ENCODE results near the gene GON4L.
"Not testable (repeated sequence)": the region's sequence is repeated elsewhere in the genome, so short reads cannot be mapped to it uniquely, and the experiment has no call there.

The GON4L gene

DNA sequence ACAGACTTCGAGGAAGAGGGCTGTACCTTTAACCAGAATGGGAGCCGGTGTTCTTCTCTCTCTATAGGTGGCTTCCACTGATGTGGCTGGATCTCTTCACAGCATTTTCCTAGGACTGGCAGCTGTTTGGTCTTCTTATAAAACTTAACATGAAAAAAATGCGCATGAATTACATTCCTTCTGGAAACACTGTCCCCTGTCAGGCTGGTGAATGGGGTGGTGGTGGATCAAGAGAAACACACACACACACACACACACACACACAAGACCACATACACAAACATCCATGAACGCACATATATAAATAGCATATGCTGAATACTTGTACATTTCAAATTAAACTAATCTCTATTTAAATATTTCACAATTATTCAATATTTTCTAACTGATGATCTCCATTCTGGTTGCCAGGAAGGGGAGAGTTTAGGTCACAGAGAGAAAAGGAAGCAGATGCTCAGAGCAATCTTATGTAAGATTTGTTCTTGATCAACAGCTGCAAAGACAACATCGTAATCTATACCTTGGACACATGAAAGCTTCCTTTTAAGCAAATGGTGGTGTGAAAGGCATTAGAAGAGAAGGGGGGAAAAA, 89.5 kb downstream of the GON4L start:
- H3K9me3 ChIP-seq (ENCODE audit: control insufficient read depth, insufficient read depth, low read depth, low read length); H3K27ac ChIP-seq (ENCODE audit: low read depth, low read length); H3K4me1 ChIP-seq (ENCODE audit: control insufficient read depth, insufficient read depth, low read length); H3K4me3 ChIP-seq (ENCODE audit: low read depth, low read length); H3K27me3 ChIP-seq (ENCODE audit: control insufficient read depth, insufficient read depth, low read length); H3K9ac ChIP-seq (ENCODE audit: low read length): not testable (repeated sequence)
- H3K36me3 ChIP-seq (ENCODE audit: control insufficient read depth, insufficient read depth, low read length) = peaks cover 87% of the 10 kb centered on the region

DNA sequence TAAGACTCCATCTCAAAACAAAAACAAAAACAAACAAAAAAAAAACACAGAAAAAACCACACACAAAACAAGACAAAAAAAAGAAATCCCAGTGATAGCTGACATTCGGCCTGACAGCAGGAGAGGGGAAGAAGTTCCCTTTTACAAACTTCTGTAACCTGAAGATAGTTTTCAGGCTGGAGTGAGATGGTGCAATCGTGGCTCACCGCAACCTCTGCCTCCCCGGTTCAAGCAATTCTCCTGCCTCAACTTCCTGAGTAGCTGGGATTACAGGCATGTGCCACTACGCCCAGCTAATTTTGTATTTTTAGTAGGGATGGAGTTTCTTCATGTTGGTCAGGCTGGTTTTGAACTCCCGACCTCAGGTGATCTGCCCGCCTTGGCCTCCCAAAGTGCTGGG, 93.0 kb downstream of the GON4L start:
- not testable (repeated sequence) for H3K9me3 ChIP-seq (ENCODE audit: control insufficient read depth, insufficient read depth, low read depth, low read length); H3K27ac ChIP-seq (ENCODE audit: low read depth, low read length); H3K4me1 ChIP-seq (ENCODE audit: control insufficient read depth, insufficient read depth, low read length); H3K4me3 ChIP-seq (ENCODE audit: low read depth, low read length); H3K27me3 ChIP-seq (ENCODE audit: control insufficient read depth, insufficient read depth, low read length); H3K9ac ChIP-seq (ENCODE audit: low read length)
- H3K36me3 ChIP-seq (ENCODE audit: control insufficient read depth, insufficient read depth, low read length) = peaks cover 82% of the 10 kb centered on the region

DNA sequence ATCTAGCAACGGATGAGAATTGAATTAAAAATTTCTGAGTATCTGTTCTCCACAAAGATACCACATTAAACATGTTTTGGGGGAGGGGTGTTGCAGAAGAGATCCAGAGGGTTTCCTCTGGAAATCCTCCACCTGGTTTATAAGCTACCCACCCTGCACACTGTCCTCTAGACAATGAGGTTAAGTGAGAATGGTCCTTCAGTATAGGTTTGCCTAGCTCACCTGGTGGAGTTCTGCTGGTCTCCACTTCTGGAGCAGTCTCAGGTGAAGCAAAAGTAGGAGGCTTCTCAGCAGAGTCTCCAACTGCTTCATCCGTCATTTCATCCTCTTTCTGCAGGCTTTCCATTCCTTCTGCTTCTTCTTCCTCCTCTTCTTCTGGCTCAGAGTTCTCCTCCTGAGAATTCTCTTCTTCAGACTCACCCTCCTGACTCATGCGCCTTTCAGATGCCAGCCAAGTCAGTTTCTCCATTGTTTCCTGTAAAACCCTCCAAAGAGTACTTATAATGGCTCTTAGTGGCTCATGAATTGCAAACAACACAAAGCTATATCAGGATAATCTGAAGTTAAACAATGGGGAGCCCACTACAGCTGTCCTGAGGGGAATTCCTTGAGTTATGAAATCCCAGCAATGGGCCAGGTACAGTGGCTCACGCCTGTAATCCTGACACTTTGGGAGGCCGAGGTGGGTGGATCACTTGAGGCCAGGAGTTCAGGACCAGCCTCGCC, 93.8 kb downstream of the GON4L start:
- H3K4me1 ChIP-seq (ENCODE audit: control insufficient read depth, insufficient read depth, low read length); H3K9ac ChIP-seq (ENCODE audit: low read length); H3K27me3 ChIP-seq (ENCODE audit: control insufficient read depth, insufficient read depth, low read length); H3K4me3 ChIP-seq (ENCODE audit: low read depth, low read length); H3K27ac ChIP-seq (ENCODE audit: low read depth, low read length); H3K9me3 ChIP-seq (ENCODE audit: control insufficient read depth, insufficient read depth, low read depth, low read length): not testable (repeated sequence)
- peaks cover 85% of the 10 kb centered on the region for H3K36me3 ChIP-seq (ENCODE audit: control insufficient read depth, insufficient read depth, low read length)

DNA sequence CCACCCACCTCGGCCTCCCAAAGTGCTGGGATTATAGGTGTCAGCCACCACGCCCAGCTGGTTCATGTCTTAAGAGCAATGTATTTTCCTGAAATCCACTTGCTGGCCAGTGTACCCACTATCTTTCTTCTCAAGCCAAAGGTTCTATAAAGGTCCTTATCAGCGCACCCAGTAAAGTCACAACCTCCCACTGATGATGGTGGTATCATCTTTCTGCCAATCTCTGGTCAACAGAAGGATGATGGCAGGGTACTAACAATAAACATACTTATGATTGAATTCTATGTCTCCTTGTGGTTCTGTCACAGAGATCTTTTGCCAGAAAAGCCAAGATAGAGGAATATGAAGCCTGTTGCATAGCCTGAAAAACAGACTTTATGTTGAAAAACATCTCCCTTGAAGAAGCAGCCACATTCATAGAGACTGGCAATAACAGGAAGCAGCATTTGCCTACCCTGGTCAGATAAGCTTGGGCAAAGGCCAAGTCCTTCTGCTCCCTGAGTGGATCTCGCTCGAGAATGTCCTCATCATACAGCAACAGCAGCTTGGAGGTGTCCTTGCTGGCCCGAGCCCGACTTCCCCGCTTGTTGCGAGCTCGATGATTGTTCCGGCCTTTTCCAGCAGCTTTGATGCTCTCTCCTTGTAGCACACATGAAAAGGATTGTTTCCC, 95.1 kb downstream of the GON4L start:
- Histone ChIP-seq H3K27ac (ENCODE audit: low read depth, low read length) (no peak overlapping the region), H3K36me3 (ENCODE audit: control insufficient read depth, insufficient read depth, low read length) (peaks cover 82% of the 10 kb centered on the region), H3K4me3 (ENCODE audit: low read depth, low read length) (no peak overlapping the region), H3K4me1 (ENCODE audit: control insufficient read depth, insufficient read depth, low read length) (no peaks in the 10 kb centered on the region), H3K27me3 (ENCODE audit: control insufficient read depth, insufficient read depth, low read length) (no peaks in the 10 kb centered on the region), H3K9ac (ENCODE audit: low read length) (no peak overlapping the region), H3K9me3 (ENCODE audit: control insufficient read depth, insufficient read depth, low read depth, low read length) (no peaks in the 10 kb centered on the region)

DNA sequence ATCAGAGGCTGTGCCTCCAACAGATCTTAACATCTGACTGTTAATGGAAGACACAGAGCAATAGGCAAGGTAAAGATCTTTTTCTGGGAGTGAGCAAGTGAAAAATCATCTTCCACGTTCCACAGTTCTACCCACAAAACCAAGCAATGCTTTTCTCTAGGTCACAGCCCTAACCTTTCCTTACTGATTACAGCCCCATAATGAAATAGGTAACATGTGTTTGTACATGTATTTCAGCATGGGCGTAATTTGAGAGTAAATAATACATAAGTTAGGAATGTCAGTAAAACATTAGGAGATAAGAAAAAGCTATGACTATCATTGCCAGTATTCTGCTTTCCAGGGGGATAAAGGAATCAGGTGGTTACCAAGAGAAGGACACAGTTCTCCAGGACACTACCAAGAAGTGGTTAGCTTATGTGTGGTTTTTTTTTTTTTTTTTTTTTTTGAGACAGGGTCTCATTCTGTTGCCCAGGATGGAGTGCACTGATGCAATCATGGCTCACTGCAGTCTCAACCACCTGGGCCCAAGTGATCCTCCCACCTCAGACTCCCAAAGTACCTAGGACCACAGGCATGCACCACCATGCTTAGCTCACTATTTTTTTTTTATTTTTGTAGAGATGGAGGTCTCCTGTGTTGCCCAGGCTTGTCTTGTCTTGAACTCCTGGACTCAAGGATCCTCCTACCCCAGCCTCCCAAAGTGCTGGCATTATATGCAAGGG, 96.1 kb downstream of the GON4L start:
- no peaks in the 10 kb centered on the region for H3K9me3 ChIP-seq (ENCODE audit: control insufficient read depth, insufficient read depth, low read depth, low read length)
- H3K4me3 ChIP-seq (ENCODE audit: low read depth, low read length) = no peak overlapping the region
- H3K36me3 ChIP-seq (ENCODE audit: control insufficient read depth, insufficient read depth, low read length) = peaks cover 83% of the 10 kb centered on the region
- 0 out of 2 replicates have a peak overlapping the region, but pooled peaks have one; percentile 48 for H3K27ac ChIP-seq (ENCODE audit: low read depth, low read length)
- peak overlapping the region; percentile 0 for H3K9ac ChIP-seq (ENCODE audit: low read length)
- no peaks in the 10 kb centered on the region for H3K27me3 ChIP-seq (ENCODE audit: control insufficient read depth, insufficient read depth, low read length)
- H3K4me1 ChIP-seq (ENCODE audit: control insufficient read depth, insufficient read depth, low read length) = no peaks in the 10 kb centered on the region

DNA sequence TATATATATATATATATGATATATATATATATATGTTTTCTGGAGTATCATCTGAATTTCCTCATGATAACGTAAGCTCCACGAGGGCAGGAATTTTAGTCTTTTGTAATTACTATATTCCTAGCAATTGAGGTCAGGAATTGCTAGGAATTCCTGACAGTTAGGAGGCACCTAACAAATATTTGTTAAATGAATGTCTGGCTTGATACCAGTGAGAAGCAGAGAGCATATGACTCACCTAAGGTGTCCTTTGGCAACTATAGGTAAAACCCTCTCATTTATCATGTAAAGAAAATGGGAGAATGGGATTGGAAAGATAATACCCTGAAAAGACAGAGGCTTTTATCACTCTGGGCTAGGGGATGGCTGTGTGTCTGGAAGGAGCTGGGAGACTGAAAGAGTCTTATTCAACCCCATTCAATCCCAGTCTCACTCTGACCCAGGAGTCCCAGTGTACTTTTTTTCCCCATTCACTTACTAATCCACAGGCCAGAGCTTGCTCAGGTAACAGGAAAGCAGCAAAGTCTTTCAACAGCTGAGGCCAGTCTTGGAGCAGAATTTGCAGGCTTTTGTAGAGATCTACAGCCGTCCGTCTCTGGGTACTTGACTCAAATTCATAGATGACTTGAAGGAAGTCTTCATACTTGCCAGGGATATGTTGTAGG, 96.9 kb downstream of the GON4L start:
- H3K27ac ChIP-seq (ENCODE audit: low read depth, low read length) = 0 out of 2 replicates have a peak overlapping the region, but pooled peaks have one; percentile 48
- H3K9ac ChIP-seq (ENCODE audit: low read length) = peak overlapping the region; percentile 0
- H3K36me3 ChIP-seq (ENCODE audit: control insufficient read depth, insufficient read depth, low read length) = peaks cover 82% of the 10 kb centered on the region
- H3K4me1 ChIP-seq (ENCODE audit: control insufficient read depth, insufficient read depth, low read length) = no peaks in the 10 kb centered on the region
- H3K9me3 ChIP-seq (ENCODE audit: control insufficient read depth, insufficient read depth, low read depth, low read length) = no peaks in the 10 kb centered on the region
- H3K4me3 ChIP-seq (ENCODE audit: low read depth, low read length) = no peak overlapping the region
- H3K27me3 ChIP-seq (ENCODE audit: control insufficient read depth, insufficient read depth, low read length) = no peaks in the 10 kb centered on the region

DNA sequence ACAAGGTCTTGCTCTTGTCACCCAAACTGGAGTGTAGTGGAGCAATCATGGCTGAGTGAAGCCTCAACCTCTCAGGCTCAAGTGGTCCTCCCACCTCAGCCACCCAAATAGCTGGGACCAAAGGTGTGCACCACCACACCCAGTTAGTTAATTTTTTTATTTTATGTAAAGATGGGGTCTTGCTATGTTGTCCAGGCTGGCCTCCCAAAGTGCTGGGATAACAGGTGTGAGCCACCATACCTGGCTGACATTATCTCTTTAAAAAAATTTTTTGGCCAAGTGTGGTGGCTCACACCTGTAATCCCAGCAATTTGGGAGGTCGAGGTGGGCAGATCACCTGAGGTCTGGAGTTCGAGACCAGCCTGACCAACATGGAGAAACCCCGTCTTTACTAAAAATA, 98.0 kb downstream of the GON4L start:
- not testable (repeated sequence) for H3K4me3 ChIP-seq (ENCODE audit: low read depth, low read length); H3K27me3 ChIP-seq (ENCODE audit: control insufficient read depth, insufficient read depth, low read length); H3K4me1 ChIP-seq (ENCODE audit: control insufficient read depth, insufficient read depth, low read length); H3K9me3 ChIP-seq (ENCODE audit: control insufficient read depth, insufficient read depth, low read depth, low read length); H3K27ac ChIP-seq (ENCODE audit: low read depth, low read length); H3K9ac ChIP-seq (ENCODE audit: low read length)
- H3K36me3 ChIP-seq (ENCODE audit: control insufficient read depth, insufficient read depth, low read length) = peaks cover 84% of the 10 kb centered on the region

DNA sequence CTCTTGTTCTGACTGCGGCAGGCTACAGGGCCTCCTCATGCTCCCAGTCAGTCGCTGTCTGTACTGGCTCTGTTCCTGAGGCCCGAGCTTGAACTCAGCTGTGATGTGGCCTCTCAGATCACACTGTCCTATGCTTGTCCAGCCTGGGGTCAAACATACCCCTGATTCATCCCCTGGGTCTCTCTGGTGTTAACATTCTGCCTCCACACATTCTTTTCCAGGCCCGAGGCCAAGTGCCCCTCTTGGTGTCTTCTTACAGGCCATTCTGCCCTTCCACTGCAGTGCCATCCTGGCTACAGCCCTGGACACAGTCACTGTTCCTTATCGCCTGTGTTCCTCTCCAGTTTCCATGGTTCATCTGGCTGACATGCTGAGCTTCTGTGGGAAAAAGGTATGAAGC, 108.9 kb downstream of the GON4L start:
- H3K27ac ChIP-seq (ENCODE audit: low read depth, low read length); H3K9ac ChIP-seq (ENCODE audit: low read length); H3K4me1 ChIP-seq (ENCODE audit: control insufficient read depth, insufficient read depth, low read length); H3K9me3 ChIP-seq (ENCODE audit: control insufficient read depth, insufficient read depth, low read depth, low read length); H3K27me3 ChIP-seq (ENCODE audit: control insufficient read depth, insufficient read depth, low read length); H3K4me3 ChIP-seq (ENCODE audit: low read depth, low read length): not testable (repeated sequence)
- H3K36me3 ChIP-seq (ENCODE audit: control insufficient read depth, insufficient read depth, low read length) = peaks cover 40% of the 10 kb centered on the region

DNA sequence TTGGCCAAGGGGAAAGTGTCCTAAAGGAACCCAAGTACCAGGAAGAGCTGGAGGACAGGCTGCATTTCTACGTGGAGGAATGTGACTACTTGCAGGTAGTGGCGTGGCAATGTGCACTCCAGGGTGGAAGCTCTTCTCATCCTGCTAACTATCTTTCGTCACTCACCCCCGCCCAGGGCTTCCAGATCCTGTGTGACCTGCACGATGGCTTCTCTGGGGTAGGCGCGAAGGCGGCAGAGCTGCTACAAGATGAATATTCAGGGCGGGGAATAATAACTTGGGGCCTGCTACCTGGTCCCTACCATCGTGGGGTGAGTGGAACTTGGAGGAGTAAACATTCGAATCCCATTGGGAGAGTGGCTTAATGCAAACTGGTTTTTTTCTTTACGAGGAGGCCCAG, 109.4 kb downstream of the GON4L start:
- H3K27me3 ChIP-seq (ENCODE audit: control insufficient read depth, insufficient read depth, low read length); H3K9ac ChIP-seq (ENCODE audit: low read length); H3K27ac ChIP-seq (ENCODE audit: low read depth, low read length); H3K4me1 ChIP-seq (ENCODE audit: control insufficient read depth, insufficient read depth, low read length); H3K4me3 ChIP-seq (ENCODE audit: low read depth, low read length); H3K9me3 ChIP-seq (ENCODE audit: control insufficient read depth, insufficient read depth, low read depth, low read length): not testable (repeated sequence)
- peaks cover 35% of the 10 kb centered on the region for H3K36me3 ChIP-seq (ENCODE audit: control insufficient read depth, insufficient read depth, low read length)

DNA sequence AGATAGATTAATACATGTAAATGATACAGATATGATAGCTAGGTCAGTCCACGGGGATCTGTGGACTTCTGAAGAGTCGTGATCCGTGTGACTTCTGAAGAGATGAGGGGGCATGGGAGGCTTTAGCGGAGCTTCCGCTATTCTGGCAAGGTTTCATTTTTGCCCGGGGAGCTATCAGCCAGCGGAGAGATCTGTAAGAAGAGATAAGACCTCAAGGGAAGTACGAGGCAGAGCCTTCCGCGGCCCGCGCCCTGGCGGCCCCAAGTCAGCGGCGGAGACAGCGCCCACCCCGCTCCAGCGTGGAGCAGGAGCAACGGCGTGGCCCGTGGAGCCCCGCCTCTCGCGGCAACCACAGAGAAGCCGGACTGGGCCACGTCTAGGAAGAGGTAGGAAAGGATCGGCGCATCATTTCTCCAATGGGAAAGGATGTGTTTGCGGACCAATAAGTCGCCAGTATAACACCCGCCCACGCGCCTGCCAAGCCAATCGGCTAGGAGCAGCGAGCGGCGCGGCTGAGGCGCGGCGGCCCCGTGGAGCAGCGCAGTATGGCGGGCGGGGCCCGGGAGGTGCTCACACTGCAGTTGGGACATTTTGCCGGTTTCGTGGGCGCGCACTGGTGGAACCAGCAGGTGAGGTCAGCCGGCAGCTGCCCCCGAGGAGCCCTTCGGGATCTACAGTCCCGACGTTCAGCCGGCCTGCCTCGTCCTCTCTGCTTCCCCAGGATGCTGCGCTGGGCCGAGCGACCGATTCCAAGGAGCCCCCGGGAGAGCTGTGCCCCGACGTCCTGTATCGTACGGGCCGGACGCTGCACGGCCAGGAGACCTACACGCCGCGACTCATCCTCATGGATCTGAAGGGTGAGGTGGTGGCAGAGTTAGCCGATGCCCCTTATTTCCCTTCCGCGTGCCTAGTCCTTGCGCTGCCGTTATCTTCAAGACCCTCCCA, 111.5 kb downstream of the GON4L start:
- peaks cover 18% of the 10 kb centered on the region for H3K36me3 ChIP-seq (ENCODE audit: control insufficient read depth, insufficient read depth, low read length)
- not testable (repeated sequence) for H3K9me3 ChIP-seq (ENCODE audit: control insufficient read depth, insufficient read depth, low read depth, low read length); H3K4me1 ChIP-seq (ENCODE audit: control insufficient read depth, insufficient read depth, low read length); H3K27me3 ChIP-seq (ENCODE audit: control insufficient read depth, insufficient read depth, low read length)
- peak overlapping the region; percentile 85 for H3K9ac ChIP-seq (ENCODE audit: low read length)
- H3K27ac ChIP-seq (ENCODE audit: low read depth, low read length) = peak overlapping the region; percentile 55; the same call in 1 of the 2 replicates
- peak overlapping the region; percentile 85 for H3K4me3 ChIP-seq (ENCODE audit: low read depth, low read length)

All from HUES6 (cell line).